Medulla oblongata (tissue), 1 donor: Measurements from ENCODE around the gene KCNMA1.

Experiments used
- DNase-seq: peaks from one replicate; pipeline ENCODE4 v3.0.0-alpha.2; 2015; ENCODE audit errors: extremely low spot score

The KCNMA1 gene

DNA sequence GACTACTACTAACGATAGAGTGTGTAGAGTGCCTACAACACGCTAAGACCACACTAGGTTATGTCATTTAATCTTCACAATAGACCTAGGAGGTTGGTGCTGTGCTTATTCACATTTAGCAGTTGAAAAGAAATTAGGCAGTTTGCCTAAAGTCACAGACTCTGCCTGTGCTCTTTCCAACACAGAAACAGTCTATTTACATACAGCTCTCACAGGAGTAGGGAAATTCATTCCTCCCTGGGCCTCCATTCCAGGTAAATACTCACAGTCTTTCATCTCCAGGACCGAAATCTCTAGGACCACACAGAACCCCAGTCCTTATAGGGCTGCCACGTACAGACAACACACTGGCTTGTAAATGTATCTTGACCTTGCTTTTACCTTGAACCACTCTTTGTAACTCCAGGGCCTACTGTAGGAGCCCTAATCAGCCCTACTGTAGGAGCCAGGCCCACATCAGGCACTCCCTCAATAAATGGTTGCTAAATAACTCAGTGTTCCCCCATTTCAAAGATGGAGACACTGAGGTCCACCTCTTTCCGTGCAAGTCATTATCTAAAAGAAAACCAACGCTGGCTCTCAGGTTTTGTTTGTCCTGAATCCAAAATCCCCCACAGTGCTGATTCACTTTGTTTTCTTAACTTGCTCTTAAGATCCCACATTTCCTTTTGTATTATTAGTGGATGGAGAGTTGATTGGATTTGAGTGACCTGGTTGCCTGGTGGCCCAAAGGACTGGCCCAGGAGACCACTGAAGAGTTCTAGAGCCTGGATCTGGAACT is 146.9 kb downstream of the KCNMA1 start:
- no peak for DNase-seq

- DNase-seq: no peak
Measured at GRCh38 chr10:77486517-77486916, 151.1 kb downstream of the KCNMA1 start.

- DNase-seq: no peak
Measured at GRCh38 chr10:77485847-77486246, 151.8 kb downstream of the KCNMA1 start.

DNA sequence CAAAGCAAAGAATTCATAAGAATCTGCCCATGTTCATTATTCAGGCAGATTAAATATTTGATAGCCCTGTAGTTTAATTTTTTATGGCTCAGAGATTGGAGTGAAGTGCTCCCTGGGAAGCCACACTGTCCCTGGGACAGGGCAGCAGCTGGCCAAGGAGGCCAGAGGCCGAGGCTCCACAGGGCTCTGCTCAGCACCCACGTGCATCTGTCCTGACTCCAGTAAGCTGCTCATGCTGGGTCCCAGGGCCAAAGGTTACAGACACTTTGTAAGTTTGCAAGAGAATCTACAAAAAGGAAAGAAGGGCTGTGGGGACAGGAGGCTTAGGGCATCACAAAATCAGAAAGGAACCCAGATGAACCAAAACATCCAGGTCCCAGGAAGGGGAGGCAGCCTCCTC is 155.5 kb downstream of the KCNMA1 start:
- DNase-seq: no peak

DNA sequence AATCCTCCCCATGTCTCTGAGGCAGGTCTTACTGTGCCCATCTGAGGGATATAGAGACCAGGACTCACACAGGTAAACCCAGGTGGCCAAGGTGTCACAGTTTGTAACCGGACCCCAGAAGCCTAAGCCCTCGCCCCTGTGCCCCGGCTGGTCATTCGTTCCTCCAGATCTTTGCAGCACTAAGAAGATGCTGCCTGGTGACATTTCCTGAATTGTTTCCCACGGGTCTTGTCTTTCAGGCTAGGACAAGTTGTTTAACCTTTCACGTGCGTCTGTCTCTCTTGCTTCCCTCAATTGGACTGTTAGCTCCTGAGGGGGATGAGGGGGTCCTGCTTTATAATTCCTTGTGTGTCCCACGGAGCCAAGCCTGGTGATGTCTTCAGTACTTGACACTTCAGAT is 158.0 kb downstream of the KCNMA1 start:
- DNase-seq: no peak

- no peak for DNase-seq
Measured at GRCh38 chr10:77478962-77479359, 158.6 kb downstream of the KCNMA1 start.

DNA sequence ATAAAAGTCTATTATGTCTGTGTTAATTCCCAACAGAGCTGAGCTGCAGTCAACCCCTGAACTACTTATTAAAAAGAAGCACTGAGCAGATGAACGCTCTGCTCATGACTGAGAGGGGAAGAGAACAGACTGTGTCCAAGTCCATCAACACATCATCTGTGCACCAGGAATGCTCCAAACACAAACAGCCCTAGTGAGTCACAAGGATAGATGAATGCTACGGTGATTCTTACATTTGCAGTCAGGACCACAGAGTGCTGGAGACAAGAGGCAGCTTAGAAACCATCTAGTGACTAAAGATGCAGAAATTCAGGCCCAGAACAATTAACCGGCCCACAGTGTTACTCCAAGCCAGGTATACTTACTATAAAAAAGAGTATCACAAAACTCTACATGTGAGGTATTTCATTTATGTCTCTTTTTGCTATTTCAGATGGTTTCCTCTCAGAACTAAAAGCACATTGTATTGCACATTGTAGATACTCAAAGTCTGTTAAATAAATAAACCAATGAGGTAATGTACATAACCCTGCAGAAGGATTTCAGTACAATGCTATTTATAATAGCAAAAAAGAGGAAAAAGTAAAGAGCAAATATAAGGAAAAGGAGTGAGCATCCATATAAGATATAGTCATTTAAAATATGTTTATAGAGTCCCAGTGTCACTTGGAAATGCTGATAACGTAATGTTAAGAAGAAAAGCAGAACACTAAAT is 159.2 kb downstream of the KCNMA1 start:
- peak; percentile 57 for DNase-seq

DNA sequence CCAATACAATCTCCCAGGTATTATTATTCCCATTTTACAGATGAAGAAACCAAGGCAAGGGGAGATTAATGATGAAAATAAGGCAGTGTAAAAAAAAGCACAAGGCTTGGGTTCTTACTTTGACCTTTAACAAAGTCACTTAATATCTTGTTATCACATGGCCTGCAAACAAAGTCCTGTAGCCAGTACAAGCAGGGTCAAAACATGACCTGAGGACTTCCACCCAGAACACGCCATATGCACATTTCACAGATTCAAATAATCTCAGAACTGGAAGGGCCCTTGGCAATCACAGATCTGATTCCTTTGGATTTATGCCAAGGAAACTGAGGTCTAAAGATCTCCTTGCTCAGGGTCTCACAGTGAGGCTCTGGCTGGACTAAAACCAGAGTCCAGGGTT is 162.1 kb downstream of the KCNMA1 start:
- no peak for DNase-seq

- no peak for DNase-seq
Measured at GRCh38 chr10:77474939-77475338, 162.7 kb downstream of the KCNMA1 start.

GRCh38 chr10:77474386-77474785 is 163.2 kb downstream of the KCNMA1 start:
- DNase-seq: no peak

DNA sequence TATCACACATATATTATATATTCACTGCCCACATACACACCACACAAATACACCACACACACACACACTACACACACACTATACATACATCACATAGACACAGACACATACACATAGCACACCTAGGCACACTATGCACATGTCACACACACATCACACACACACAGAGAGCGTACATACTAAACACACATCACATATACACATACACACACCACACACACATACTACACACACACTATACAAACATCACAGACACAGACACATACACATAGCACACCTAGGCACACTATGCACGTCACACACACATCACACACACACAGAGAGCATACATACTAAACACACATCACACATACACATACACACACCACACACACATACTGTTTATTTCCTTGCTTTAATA is 165.5 kb downstream of the KCNMA1 start:
- DNase-seq: no peak

DNA sequence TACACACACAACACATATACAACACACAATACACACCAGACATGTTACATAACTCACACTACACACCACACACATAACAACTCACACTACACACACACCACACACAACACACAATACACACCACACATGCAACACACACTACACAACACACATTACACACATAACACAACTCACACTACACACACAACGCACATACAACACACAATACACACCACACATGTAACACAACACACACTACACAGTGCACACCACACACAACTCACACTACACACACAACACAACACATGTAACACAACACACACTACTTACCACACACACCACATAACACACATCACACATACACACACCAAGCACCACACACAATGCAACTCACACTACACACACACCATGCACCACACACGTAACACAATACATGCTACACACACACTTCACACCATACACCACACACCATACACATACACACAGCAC is 166.5 kb downstream of the KCNMA1 start:
- no peak for DNase-seq

DNA sequence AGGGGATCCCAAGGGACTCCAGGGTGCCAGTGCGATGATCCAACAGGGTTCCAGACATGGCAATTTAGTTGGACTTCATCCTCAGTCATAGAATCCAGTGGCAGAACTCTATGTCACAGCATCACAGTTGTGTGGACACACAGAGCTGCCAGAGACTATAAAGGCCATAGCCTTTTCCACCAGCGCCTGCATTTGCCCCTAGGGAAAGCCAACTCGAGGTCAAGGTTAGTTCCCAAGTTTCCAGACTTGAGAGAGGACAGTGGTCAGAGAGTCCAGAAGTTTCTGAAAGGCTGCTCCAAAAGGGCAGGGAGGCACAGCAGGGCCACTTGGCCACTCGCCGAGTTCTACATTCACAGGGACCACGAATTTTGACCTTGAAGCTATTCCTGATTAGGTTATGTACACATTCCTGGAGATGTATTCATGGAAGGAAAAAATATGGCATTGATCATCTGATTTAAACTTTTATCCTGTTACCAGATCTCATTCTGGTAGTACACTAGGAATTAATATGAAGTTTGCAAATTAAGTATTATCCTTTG is 170.1 kb downstream of the KCNMA1 start:
- DNase-seq: no peak

DNA sequence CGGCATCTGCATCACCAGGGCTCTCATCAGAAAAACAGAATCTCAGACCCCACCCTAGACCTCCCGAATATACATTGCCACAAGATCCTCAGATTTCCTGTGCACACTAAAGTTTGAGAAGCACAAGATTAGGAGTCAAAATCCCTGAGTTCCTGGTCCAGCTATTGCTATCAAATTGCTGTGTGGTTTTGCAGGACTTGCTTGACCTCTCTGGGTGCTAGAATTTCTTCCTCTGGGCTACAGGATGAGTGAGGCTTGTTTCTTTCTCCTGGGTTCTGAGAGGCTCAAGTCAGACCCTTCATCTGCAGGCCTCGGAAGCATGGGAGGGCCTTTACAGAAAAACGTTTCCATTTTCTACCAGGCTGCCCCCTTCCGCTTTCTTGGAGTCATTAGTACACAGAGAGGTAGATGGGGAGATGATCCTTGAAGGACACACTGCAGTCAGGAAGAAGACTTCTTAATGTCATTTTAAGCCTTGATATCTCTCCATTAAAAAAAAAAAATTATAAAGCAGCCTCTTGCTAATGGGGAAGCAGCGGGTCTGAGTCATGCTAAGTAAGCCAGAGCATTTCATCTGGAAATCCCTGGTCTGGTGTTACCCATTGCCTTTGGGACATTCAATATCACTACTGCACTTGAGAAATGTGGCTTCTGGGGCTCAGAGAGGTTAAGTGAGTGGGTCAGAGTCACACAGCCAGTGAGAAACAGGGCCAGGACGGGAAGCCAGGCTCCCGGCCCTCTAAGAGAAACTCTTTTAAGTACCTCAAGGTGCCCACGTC is 173.5 kb downstream of the KCNMA1 start:
- no peak for DNase-seq

DNA sequence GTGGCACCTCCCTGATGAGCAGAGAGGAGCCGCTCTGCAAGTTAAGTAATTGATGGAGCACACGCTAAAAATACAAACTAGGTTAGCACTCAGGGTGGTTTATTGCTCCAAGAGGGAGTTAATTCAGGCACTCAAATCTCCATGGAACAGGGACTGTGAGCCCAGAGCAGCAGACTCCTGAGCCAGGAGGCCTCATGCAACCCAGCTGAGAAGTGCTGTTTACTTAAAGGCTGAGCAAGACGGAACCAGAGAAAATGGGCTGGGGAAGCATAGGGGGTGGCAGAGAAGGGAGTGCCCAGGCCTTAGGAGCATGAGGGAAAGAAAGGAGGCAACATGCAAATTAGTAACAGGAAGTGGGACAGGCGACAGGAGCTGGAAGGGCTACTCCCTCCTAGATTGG is 174.1 kb downstream of the KCNMA1 start:
- peak; percentile 69 for DNase-seq

DNA sequence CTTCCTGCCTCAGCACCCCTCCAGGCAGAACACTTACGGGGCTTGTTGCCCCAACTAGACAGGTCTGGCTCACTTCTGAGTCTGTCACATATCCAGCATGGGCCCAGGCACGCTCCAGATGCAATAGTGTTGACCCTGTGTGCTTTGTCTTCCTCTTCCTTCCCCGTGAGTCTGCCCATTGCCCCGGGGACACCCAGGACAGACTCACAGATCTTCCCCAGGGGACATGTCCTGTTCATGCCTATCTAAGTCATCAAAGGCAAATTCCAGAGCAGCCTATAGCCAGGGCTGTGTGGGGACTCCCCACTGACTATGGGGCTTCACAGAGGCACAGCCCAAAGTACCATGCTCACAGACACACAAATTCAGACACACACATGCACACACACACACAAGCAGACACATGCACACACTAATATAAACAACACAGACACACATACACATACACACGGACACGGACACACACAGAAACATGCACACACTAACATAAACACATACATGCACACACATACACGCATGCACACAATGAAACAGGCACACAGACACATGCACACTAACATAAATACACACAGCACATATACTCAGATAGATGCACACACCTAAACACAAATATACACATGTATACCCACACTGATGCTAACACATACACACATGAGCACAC is 175.8 kb downstream of the KCNMA1 start:
- no peak for DNase-seq

GRCh38 chr10:77459905-77460304 is 177.7 kb downstream of the KCNMA1 start:
- no peak for DNase-seq

DNA sequence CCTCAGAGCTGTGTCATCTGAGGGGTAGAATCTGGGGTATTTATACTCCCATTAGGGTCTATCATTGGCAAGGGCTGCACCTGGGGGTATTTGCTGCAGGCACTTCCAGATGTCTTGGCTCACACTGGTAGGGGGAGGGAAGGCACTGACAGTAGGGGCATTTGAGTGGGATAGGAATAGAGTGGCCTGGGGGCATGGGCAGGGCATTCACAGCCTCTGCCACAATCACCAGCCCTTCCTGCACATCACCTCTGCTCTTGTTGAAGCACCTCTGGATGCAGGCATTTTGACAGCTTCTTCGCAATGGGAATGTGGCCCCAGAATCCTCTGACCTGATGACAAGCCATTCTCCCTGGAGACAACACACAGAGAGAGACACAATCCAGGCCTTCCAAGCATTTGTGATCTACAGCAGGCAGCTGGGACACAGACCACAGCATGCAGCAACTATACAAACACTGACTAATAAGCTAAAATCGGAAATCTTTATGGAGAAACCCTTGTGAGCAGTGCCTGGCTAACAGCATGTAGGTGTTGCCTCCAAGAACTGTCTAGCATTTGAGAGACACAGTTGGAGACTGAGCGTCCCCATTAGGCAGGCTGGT is 178.5 kb downstream of the KCNMA1 start:
- DNase-seq: no peak

DNA sequence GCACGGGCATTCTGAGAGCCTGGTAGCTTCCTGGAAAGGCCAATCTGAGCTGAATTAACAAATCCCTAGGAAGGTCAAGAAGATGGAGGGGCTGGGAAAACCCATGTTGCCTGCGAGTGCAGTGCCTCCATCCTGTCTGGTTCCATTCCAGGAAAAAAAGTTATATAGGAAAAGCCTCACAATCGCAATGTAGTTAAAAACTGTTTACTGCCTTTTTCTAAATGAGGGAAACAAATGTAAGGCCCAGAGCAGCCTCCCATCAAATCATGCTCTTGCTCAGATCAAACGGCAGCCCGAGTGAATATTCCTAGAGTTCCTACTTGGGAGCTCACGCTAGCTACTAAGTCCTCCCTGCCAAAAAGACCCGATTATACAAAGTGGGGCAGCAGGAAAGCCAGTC is 179.9 kb downstream of the KCNMA1 start:
- DNase-seq: no peak

- no peak for DNase-seq
Measured at GRCh38 chr10:77457266-77457665, 180.3 kb downstream of the KCNMA1 start.

- DNase-seq: no peak
Measured at GRCh38 chr10:77456414-77456813, 181.2 kb downstream of the KCNMA1 start.
